HEK293T (cell line): ENCODE data around the gene FRRS1L.

Source experiments
- ARNT ChIP-seq: fragments of 450-650 bp; IDR thresholded peaks from 2 replicates; pipeline ENCODE4 v1.6.1; 2017; ENCODE audit warnings: mild to moderate bottlenecking
- BHLHE40 ChIP-seq: fragments of 450-650 bp; IDR thresholded peaks from 2 replicates; pipeline ENCODE4 v1.6.1; 2016; ENCODE audit warnings: mild to moderate bottlenecking, moderate library complexity, borderline replicate concordance
- ELF4 ChIP-seq: fragments of 450-650 bp; IDR thresholded peaks from 2 replicates; pipeline ENCODE4 v1.6.1; 2017; ENCODE audit warnings: antibody characterized with exemption
- FOXA1 ChIP-seq: fragments of 450-650 bp; IDR thresholded peaks from 2 replicates; pipeline ENCODE4 v1.6.1; 2016; ENCODE audit warnings: mild to moderate bottlenecking
- FOXK2 ChIP-seq: fragments of 450-650 bp; IDR thresholded peaks from 2 replicates; pipeline ENCODE4 v1.6.1; 2016; ENCODE audit warnings: mild to moderate bottlenecking
- FOXM1 ChIP-seq: fragments of 450-650 bp; IDR thresholded peaks from 2 replicates; pipeline ENCODE4 v1.6.1; 2017; ENCODE audit warnings: mild to moderate bottlenecking, borderline replicate concordance
- HDGF ChIP-seq: fragments of 450-650 bp; IDR thresholded peaks from 2 replicates; pipeline ENCODE4 v1.6.1; 2017; ENCODE audit warnings: antibody characterized with exemption, borderline replicate concordance
- SP1 ChIP-seq: fragments of 450-650 bp; IDR thresholded peaks from 2 replicates; pipeline ENCODE4 v1.6.1; 2017
- SUZ12 ChIP-seq: fragments of 450-650 bp; IDR thresholded peaks from 2 replicates; pipeline ENCODE4 v1.6.1; 2016; ENCODE audit warnings: mild to moderate bottlenecking
- TARDBP ChIP-seq: fragments of 450-650 bp; IDR thresholded peaks from 2 replicates; pipeline ENCODE4 v1.6.1; 2016
- TF ChIP-seq, protein P1 (sequence below): fragments of 450-650 bp; IDR thresholded peaks from 2 replicates; pipeline ENCODE4 v1.6.1; 2016

DNA sequence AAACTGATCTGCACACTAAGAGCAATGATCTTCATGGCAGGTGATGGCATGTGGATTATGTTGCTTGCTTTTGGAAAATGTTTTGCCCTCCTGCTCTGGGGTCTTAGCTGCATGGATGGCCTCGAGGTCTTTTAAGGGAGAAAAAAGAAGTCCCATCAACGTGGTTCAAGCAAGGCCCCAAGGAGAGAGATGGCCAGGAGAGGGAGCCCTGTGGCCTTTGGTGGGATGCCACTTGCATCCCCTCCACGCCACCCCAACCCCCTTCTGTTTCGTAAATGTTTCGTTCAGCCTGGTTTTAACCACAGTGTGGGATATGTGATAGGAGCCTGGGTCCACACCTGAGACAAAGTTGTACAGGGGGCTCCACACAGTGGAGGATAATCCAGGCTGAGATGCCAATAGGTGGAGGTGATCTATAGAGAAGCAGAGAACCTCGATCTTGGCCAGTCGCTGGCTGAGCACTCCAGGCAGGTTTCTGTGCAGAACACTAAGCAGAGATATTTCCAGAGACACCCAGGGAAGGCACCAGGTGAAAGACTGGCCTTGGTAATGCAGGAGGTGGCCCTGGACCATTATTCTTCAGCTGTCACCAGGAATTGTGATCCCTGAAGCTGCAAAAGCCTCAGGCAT lies 25.8 kb upstream of the FRRS1L start:
- TF ChIP-seq FOXM1 = no peak
- TF ChIP-seq SUZ12 = no peak
- no peak for TF ChIP-seq FOXA1
- TF ChIP-seq, protein P1, sequence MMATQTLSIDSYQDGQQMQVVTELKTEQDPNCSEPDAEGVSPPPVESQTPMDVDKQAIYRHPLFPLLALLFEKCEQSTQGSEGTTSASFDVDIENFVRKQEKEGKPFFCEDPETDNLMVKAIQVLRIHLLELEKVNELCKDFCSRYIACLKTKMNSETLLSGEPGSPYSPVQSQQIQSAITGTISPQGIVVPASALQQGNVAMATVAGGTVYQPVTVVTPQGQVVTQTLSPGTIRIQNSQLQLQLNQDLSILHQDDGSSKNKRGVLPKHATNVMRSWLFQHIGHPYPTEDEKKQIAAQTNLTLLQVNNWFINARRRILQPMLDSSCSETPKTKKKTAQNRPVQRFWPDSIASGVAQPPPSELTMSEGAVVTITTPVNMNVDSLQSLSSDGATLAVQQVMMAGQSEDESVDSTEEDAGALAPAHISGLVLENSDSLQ = no peak
- no peak for TF ChIP-seq TARDBP
- TF ChIP-seq ARNT = no peak
- no peak for TF ChIP-seq FOXK2
- TF ChIP-seq SP1 = no peak
- no peak for TF ChIP-seq BHLHE40
- TF ChIP-seq HDGF = no peak
- TF ChIP-seq ELF4 = no peak
